Mesothelial cell of epicardium (in vitro differentiated cells): ENCODE results near the gene BLTP3A. TPM values are rescaled to one million over a fixed set of nuclear protein-coding genes. Genes with fewer than 3 reads are reported as not detected.
"Not testable (repeated sequence)": the region's sequence is repeated elsewhere in the genome, so short reads cannot be mapped to it uniquely, and the experiment has no call there.

Experiments
- DNase-seq, 2 experiments: peaks; one replicate each; pipeline ENCODE4 v3.0.0; 2021; ENCODE audit warnings: low spot score in 2 of 2; ENCODE audit not compliant: unreplicated experiment in 2 of 2
- H3K27ac Mint-ChIP-seq: 2 replicates; pipeline ENCODE4 v1.8.0; 2021; ENCODE audit warnings: mixed read lengths
- H3K27me3 Mint-ChIP-seq: 2 replicates; pipeline ENCODE4 v1.8.0; 2021; ENCODE audit warnings: low read depth, mixed read lengths
- H3K36me3 Mint-ChIP-seq: 2 replicates; pipeline ENCODE4 v1.8.0; 2021; ENCODE audit warnings: mixed read lengths
- H3K4me1 Mint-ChIP-seq: 2 replicates; pipeline ENCODE4 v1.8.0; 2021; ENCODE audit warnings: mixed read lengths
- H3K4me3 Mint-ChIP-seq: 2 replicates; pipeline ENCODE4 v1.8.0; 2021; ENCODE audit warnings: mild to moderate bottlenecking, moderate library complexity, mixed read lengths
- H3K9me3 Mint-ChIP-seq: 2 replicates; pipeline ENCODE4 v1.8.0; 2021; ENCODE audit warnings: mixed read lengths
- CTCF ChIP-seq: fragments of 200-600 bp; sonication (generic); IDR thresholded peaks from one replicate; pipeline ENCODE4 v1.5.0; 2021; ENCODE audit warnings: antibody characterized with exemption; ENCODE audit not compliant: unreplicated experiment
- total RNA-seq: library from RNA; stranded (reverse); gene quantifications from 3 replicates; pipeline ENCODE4 v1.2.1, GENCODE V29; 2021

The BLTP3A gene
- total RNA-seq, 1 donor from 2014 or later = 14.6 TPM

DNA sequence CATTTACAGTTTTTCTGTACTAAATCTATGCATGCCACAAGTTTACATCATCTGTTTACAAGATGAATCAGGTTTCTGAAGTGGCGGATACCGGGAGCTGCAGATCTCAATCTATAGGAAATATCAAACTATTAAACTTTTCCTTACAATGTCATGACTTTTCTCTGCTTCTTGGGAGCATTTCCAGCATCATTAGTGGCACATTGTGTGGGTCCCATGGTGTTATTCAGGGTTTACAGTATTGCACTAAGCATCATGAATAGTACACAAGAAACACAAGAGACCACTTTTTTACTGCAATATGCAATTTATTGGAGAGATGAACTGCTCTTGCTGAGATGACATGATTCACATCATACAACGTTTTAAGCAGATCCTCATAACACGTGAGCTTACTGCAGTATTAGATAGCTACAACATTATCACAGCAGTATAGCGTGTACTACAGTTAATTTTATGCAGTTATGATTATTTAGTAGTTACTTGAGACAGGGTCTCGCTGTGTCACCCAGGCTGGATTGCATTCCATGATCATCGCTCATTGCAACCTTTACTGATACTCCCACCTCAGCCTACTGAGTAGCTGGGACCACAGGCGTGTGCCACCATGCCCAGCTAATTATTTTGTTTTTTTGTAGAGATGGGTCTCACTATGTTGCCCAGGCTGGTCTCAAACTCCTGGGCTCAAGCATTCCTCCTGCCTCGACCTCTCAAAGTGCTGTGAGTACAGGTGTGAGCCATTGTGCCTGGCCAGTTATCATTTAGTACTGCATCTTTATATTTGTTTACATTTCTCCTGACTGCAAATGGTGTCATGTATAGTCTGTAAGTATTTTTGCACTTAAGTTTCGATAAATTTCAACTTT is 18.4 kb downstream of the BLTP3A start:
- H3K4me1 Mint-ChIP-seq = no peaks in the 10 kb centered on the region
- TF ChIP-seq CTCF = no peak
- DNase-seq = no peak
- H3K4me3 Mint-ChIP-seq = no peak overlapping the region
- H3K27ac Mint-ChIP-seq = no peak overlapping the region
- H3K36me3 Mint-ChIP-seq = no peaks in the 10 kb centered on the region
- no peaks in the 10 kb centered on the region for H3K9me3 Mint-ChIP-seq
- no peaks in the 10 kb centered on the region for H3K27me3 Mint-ChIP-seq

DNA sequence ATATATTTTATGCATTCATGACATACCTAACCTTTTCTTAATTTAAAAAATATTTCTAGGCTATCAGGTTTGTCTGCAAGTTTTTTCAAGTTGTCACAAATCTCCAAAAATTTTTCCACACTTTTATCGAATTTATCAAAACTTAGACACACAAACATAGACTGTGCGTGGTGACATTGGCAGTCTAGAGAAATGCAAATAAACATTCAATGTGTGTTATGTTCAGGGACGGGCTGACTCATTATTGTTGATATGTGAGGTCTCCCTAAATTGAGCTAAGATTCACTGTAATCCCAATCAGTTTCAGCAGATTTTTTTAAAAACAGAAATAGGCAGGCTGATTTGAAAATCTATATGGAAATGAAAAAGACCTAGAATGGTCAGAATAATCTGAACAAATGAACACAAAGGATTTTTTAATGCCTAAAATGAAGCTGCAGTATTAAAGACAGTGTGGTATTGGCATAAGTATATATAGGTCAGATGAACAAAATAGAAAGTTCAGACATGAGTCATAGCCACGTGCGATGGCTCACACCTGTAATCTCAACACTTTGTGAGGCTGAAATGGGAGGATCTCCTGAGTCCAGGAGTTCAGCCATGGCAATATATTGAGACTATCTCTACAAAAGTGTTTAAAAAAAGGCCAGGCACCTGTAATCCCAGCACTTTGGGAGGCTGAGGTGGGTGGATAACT is 19.2 kb downstream of the BLTP3A start:
- no peak for DNase-seq
- Mint-ChIP-seq H3K27me3 (no peaks in the 10 kb centered on the region), H3K36me3 (no peaks in the 10 kb centered on the region), H3K4me3 (no peak overlapping the region), H3K9me3 (no peaks in the 10 kb centered on the region), H3K27ac (no peak overlapping the region), H3K4me1 (no peaks in the 10 kb centered on the region)
- no peak for TF ChIP-seq CTCF

DNA sequence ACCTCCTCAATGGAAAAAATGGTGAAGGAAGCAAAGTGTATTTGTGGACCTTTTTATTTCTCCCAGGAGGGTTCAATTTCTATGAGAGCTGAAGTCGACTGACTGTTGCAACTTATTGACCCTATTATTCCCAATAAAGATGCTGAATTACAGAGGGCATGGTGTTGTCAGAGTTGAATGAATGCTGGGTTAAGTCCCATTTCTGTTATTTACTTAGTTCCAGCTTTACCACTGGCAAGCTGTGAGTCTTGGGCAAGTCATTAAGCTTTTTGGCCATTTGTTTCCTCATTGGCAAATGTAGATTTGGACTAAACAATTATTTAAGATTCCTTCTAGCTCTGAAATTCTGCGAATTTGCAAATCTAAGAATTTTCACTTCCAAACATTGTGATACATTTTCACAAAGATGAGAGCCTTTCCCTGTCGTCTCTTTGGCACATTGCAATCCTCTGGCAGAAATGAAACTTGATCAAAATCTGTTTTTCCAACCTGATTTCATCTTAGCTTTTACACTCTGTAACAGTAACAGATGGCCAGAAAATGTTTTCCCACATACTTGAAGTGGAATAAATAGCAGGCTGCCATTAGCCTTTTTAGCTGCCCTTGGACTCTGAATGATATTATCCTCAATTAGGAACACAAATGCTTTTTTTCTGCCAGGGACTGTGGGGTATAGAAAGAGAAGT is 21.3 kb downstream of the BLTP3A start:
- peaks cover 10% of the 10 kb centered on the region for H3K4me1 Mint-ChIP-seq
- H3K27ac Mint-ChIP-seq = no peak overlapping the region
- H3K4me3 Mint-ChIP-seq = no peak overlapping the region
- H3K9me3 Mint-ChIP-seq = no peaks in the 10 kb centered on the region
- no peak for DNase-seq
- TF ChIP-seq CTCF = no peak
- no peaks in the 10 kb centered on the region for H3K36me3 Mint-ChIP-seq
- no peaks in the 10 kb centered on the region for H3K27me3 Mint-ChIP-seq

GRCh38 chr6:34816635-34817301 is 24.9 kb downstream of the BLTP3A start:
- H3K27ac Mint-ChIP-seq = peak overlapping the region; percentile 57
- TF ChIP-seq CTCF = no peak
- H3K36me3 Mint-ChIP-seq = no peaks in the 10 kb centered on the region
- no peaks in the 10 kb centered on the region for H3K27me3 Mint-ChIP-seq
- DNase-seq = no peak
- H3K9me3 Mint-ChIP-seq = no peaks in the 10 kb centered on the region
- peaks cover 24% of the 10 kb centered on the region for H3K4me1 Mint-ChIP-seq
- no peak overlapping the region for H3K4me3 Mint-ChIP-seq

DNA sequence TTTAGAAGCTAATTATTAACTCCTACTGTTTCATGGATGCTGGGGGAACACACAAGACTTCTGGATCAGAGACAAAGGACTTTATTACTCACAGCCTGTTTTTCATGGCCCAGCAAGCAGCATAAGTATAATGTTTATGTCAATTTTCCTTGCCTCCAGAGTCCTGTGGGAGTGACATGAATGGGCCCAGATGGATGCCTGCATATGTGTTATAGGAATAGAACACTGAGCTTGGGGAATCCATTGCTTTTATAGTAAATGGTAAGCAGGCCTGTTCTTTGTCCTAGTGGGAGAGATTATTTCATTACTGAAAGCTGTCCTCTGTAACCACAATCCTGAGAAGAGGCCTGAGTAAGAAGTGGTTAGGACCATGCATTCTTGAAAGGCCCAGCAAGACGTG is 25.6 kb downstream of the BLTP3A start:
- no peaks in the 10 kb centered on the region for H3K36me3 Mint-ChIP-seq
- H3K27me3 Mint-ChIP-seq = no peaks in the 10 kb centered on the region
- H3K4me3 Mint-ChIP-seq = no peak overlapping the region
- TF ChIP-seq CTCF = no peak
- peak overlapping the region; percentile 45 for H3K27ac Mint-ChIP-seq
- no peak for DNase-seq
- no peaks in the 10 kb centered on the region for H3K9me3 Mint-ChIP-seq
- peaks cover 24% of the 10 kb centered on the region for H3K4me1 Mint-ChIP-seq

DNA sequence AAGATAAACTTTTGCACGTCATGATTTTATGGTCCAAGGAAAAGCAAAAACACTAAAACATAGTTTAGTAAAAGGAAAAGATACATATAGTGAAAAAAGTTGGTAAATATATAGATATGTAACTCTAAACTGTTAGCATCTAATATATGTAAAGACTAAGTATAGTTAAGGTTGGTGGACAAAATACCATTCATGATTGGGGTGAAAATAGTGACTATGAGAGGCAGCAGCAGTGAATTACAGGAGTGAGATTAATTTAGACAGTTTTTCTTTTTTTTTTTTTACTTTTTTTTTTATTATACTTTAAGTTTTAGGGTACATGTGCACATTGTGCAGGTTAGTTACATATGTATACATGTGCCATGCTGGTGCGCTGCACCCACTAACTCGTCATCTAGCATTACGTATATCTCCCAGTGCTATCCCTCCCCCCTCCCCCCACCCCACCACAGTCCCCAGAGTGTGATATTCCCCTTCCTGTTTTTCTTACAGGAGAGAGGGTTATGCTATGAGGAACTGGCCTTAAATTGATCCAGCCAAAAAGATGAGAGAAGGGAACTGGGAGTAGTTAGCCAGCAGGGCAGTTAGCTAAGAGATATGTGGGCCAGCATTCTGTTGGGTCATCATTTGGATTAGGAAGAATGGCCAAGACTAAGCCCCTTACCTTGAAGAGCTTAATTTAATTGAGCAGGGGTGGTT is 27.1 kb downstream of the BLTP3A start:
- H3K9me3 Mint-ChIP-seq, DNase-seq, H3K27me3 Mint-ChIP-seq, H3K4me3 Mint-ChIP-seq, H3K36me3 Mint-ChIP-seq: not testable (repeated sequence)
- Mint-ChIP-seq H3K27ac (peak overlapping the region; percentile 18), H3K4me1 (peaks cover 24% of the 10 kb centered on the region)
